HCT116 (cell line): Measurements from ENCODE around the gene ORM1.

Source experiments
- ATF3 ChIP-seq: IDR thresholded peaks from 2 replicates; pipeline ENCODE4 v1.6.1; 2012
- CTCF ChIP-seq, 3 experiments: fragments of 200-600 bp in 1 of 3; sonication (generic) in 1 of 3; IDR thresholded peaks in 2 of 3; conservative IDR thresholded peaks in 1 of 3; 2 replicates each; pipeline ENCODE4 v1.5.1; 2012 to 2017; ENCODE audit warnings: low read depth in 2 of 3, low read length in 2 of 3, antibody characterized with exemption in 1 of 3, borderline replicate concordance in 1 of 3, control low read depth in 1 of 3, mild to moderate bottlenecking in 1 of 3, mixed read lengths in 1 of 3, mixed run types in 1 of 3, moderate library complexity in 1 of 3; ENCODE audit not compliant: insufficient read depth in 1 of 3
- JUND ChIP-seq: IDR thresholded peaks from 2 replicates; pipeline ENCODE4 v1.6.1; 2012
- POLR2A ChIP-seq: IDR thresholded peaks from 2 replicates; pipeline ENCODE4 v1.7.0; 2011; ENCODE audit warnings: borderline replicate concordance; ENCODE audit not compliant: insufficient read depth, insufficient read length; ENCODE audit errors: extremely low read depth
- SRF ChIP-seq: IDR thresholded peaks from 2 replicates; pipeline ENCODE4 v1.6.1; 2012; ENCODE audit warnings: low read depth

GRCh38 chr9:114316605-114317230 is 6.2 kb upstream of the ORM1 start:
- no peak for TF ChIP-seq ATF3
- no peak for TF ChIP-seq JUND
- no peak for TF ChIP-seq CTCF (IDR thresholded peaks at IDR 0.05 in 2 of 3, conservative IDR thresholded peaks at IDR 0.05 in 1 of 3; ENCODE audit: borderline replicate concordance in 1 of 3, insufficient read depth in 1 of 3, low read depth in 2 of 3, low read length in 2 of 3)
- no peak for TF ChIP-seq SRF
- no peak for TF ChIP-seq POLR2A
